Psoas muscle (tissue), 8 donors: ENCODE data around the gene GLB1L3. TPM values are rescaled to one million over a fixed set of nuclear protein-coding genes. Genes with fewer than 3 reads are reported as not detected.

ENCODE experiments used
- ATAC-seq, 4 donors: fragments of 200-7000 bp; cut with Tn5 transposase; one replicate each; pipeline ENCODE4 v1.9.1; 2020; ENCODE audit warnings: moderate library complexity in 3 of 4, mild to moderate bottlenecking in 2 of 4
- DNase-seq, 2 donors: peaks; one replicate each; pipeline ENCODE4 v3.0.0-alpha.2; 2020
- H3K27ac ChIP-seq: fragments of 200-600 bp; one replicate; pipeline ENCODE4 v1.8.0; 2022
- H3K27me3 ChIP-seq, 3 donors: fragments of 200-600 bp in 1 of 3; one replicate each; pipeline versions ENCODE4 v1.6.1 to v1.8.0; 2013 to 2022; ENCODE audit warnings: low read length in 2 of 3, mild to moderate bottlenecking in 2 of 3, moderate library complexity in 1 of 3; ENCODE audit not compliant: insufficient read depth in 3 of 3
- H3K36me3 ChIP-seq, 2 donors: fragments of 200-600 bp in 1 of 2; one replicate each; pipeline versions ENCODE4 v1.6.1 to v1.8.0; 2013 to 2022; ENCODE audit warnings: low read depth in 1 of 2, mild to moderate bottlenecking in 1 of 2, moderate library complexity in 1 of 2; ENCODE audit not compliant: insufficient read depth in 1 of 2
- H3K4me1 ChIP-seq: fragments of 200-600 bp; one replicate; pipeline ENCODE4 v1.8.0; 2022
- H3K4me3 ChIP-seq: fragments of 200-600 bp; one replicate; pipeline ENCODE4 v1.8.0; 2022; ENCODE audit warnings: mild to moderate bottlenecking
- H3K9me3 ChIP-seq: fragments of 200-600 bp; one replicate; pipeline ENCODE4 v1.8.0; 2022
- WGBS, 3 donors: extraction: QIAGEN DNeasy Blood & Tissue Kit; methylation state at CpG; one replicate each; pipeline versions ENCODE4 v1.1.6 to v1.1.7; 2013; 5-methylcytosine and 5-hydroxymethylcytosine counted together
- intact Hi-C, 2 donors: fragments of 100-400 bp; cut with DNase I; formaldehyde crosslinking; loops; one replicate each; pipeline versions ENCODE4 v1.11.0 to v1.14.2; 2022
- polyA plus RNA-seq, 3 donors: library from polyadenylated mRNA; stranded (reverse); fragments of 200-250 nt; gene quantifications; one replicate each; pipeline ENCODE4 v1.2.3, GENCODE V29; 2013
- total RNA-seq, 4 donors: library from RNA; stranded (reverse); fragmentation: NEBNext Ultra II Directional in 2 of 4; extraction: Animal tissue kit (Norgen Biotek cat#: 25700) in 2 of 4; gene quantifications; one replicate each; pipeline versions ENCODE4 v1.2.1 to v1.2.4, GENCODE V29; 2021 to 2023
- TF ChIP-seq, protein P1 (sequence below): fragments of 200-600 bp; IDR thresholded peaks from one replicate; pipeline ENCODE4 v1.8.0; 2022; ENCODE audit warnings: antibody characterized with exemption
- donor health status: healthy with polysubstance abuse.
- donor health status: DM: no; HTN: no; CAD: no; lungs with moderate emphysema.
- donor health status: Bipolar disorder and iron deficiency.
- donor health status: healthy.
- donor health status: DM: yes; HTN: yes; CAD: no.
- donor health status: DM: no; HTN: no; CAD: no.
- donor health status: DM: no; HTN: no; CAD: no.
- donor health status: DM: yes; HTN: yes; CAD: no.

Gene GLB1L3
- total and polyA plus RNA-seq, 7 donors, result not detected

DNA sequence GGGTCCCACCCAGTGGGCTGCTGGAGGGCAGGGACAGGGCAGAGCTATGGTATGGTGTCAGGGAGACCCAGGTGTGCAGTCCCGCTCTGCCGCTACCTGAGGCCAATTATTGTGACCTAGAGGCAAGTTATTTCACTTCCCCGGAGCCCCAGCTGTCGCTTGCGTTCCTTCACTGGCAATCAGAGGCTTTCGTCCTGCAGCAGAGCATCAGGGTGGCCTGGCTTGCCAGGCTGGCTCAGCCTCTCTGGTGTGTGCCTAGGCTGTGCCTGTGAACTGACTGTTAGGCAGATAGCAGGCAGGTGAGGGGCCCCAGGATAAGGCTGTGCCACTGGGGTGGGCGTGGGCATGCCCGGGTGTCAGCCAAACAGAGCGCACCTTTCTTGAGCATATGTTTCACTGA lies 87.0 kb downstream of the GLB1L3 start:
- no peak overlapping the region for H3K27ac ChIP-seq
- no peaks in the 10 kb centered on the region for H3K9me3 ChIP-seq
- H3K27me3 ChIP-seq, result peaks cover 0 to 6% (median 0%) of the 10 kb centered on the region in 3 donors
- TF ChIP-seq, protein P1, sequence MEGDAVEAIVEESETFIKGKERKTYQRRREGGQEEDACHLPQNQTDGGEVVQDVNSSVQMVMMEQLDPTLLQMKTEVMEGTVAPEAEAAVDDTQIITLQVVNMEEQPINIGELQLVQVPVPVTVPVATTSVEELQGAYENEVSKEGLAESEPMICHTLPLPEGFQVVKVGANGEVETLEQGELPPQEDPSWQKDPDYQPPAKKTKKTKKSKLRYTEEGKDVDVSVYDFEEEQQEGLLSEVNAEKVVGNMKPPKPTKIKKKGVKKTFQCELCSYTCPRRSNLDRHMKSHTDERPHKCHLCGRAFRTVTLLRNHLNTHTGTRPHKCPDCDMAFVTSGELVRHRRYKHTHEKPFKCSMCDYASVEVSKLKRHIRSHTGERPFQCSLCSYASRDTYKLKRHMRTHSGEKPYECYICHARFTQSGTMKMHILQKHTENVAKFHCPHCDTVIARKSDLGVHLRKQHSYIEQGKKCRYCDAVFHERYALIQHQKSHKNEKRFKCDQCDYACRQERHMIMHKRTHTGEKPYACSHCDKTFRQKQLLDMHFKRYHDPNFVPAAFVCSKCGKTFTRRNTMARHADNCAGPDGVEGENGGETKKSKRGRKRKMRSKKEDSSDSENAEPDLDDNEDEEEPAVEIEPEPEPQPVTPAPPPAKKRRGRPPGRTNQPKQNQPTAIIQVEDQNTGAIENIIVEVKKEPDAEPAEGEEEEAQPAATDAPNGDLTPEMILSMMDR, result no peak
- intact Hi-C loops, result no loop called here
- ATAC-seq, result no peak
- H3K36me3 ChIP-seq, result no peaks in the 10 kb centered on the region
- H3K4me1 ChIP-seq, result no peaks in the 10 kb centered on the region
- no peak overlapping the region for H3K4me3 ChIP-seq
- peak in 1 of 2 donors; percentile 30 for DNase-seq
- WGBS, 3 donors, result 80 to 86% (median 86%) methylated on average over 9 of the region's 9 CpGs

DNA sequence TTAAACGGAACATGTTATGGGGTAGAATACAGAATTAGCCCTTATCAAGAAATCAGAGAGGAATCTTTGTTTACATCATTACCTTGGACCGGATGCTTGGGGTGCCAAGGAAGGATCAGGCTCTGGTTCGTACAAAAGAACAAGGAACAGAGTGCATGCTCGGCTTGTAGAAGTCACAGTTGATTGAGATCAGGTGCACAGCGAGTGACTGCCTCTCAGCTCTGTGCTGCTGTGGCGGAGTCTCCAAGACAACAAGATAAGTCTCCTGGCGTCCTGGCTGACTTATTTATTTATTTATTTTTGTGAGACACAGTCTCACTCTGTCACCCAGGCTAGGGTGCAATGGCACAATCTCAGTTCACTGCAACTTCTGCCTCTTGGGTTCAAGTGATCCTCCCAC lies 87.4 kb downstream of the GLB1L3 start:
- DNase-seq (no peak), ATAC-seq (no peak)
- peaks cover 0 to 6% (median 0%) of the 10 kb centered on the region in 3 donors for H3K27me3 ChIP-seq
- 80 to 85% (median 83%) methylated on average over 7 of the region's 7 CpGs for WGBS, 3 donors
- TF ChIP-seq, protein P1, result no peak
- H3K9me3 ChIP-seq, result no peaks in the 10 kb centered on the region
- intact Hi-C loops, result no loop called here
- H3K36me3 ChIP-seq, result no peaks in the 10 kb centered on the region
- no peak overlapping the region for H3K4me3 ChIP-seq
- no peaks in the 10 kb centered on the region for H3K4me1 ChIP-seq
- H3K27ac ChIP-seq, result no peak overlapping the region

DNA sequence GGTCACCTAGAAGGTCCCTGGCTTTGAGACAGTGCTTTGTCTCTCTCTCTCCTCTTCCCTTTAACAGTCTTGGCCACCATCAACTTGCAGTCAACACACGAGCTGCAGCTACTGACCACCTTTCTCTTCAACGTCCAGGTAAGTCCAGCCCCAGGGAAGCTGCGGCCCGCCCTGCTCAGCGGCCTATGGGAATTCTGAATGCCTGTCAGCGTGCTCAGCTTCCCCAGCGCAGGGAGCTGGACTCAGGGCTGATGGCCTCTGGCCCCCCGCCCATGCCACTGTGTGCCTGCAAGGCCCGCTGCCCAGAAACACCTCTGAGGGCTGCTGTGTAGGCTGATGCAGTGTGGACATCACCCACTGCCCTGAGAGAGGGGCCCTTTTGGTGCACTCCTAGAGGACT lies 88.1 kb downstream of the GLB1L3 start:
- ATAC-seq, result no peak

DNA sequence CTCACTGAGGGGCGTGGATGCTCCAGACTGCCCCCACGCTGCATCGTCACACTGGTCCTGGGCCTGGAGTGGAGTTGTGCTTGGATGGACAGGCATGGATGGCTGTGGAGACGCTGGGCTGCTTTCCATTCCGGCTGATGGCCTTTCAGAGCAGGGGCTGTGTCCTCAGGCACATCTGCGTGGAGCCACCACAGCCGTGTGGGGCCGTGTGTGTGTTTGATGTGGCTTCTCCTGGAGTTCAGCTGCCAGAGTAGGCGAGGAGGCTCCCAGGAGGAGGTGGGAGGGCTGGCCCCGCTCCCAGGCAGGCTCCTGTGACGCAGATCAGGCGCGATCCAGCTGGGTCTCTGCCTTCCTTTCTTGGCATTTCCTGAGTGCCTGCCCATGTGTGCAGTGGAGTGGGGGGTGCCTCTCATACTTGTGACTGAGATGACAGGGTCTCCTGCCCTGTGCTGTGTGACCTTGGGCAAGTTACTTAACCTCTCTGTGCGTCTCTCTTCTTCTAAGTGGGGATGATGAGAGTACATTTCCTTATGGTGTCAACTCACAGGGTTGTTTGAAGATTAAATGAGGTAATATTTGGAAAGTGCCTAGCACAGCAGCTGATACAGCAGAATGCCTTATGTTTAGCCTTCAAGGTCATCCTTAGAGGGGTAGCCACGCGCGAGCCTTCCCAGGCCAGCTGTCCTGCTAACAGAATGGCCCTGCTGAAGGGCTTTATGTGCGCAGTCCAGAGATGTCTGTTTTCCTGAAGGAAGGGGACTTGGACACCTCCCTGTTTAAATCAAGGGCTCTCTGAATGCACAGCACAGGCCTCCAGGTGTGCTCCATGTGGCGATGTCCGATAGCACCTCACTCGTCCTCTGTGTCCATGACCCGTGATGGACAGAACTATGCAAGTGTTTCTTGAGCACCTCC lies 89.1 kb downstream of the GLB1L3 start:
- no peaks in the 10 kb centered on the region for H3K9me3 ChIP-seq
- no peak for DNase-seq
- no peaks in the 10 kb centered on the region for H3K36me3 ChIP-seq
- H3K27ac ChIP-seq, result no peak overlapping the region
- intact Hi-C loops, result no loop called here
- no peak for ATAC-seq
- no peak overlapping the region for H3K4me3 ChIP-seq
- 53 to 57% (median 57%) methylated on average over 21 to 22 of the region's 22 CpGs for WGBS, 3 donors
- TF ChIP-seq, protein P1, result no peak
- H3K4me1 ChIP-seq, result no peaks in the 10 kb centered on the region
- peaks cover 0 to 6% (median 0%) of the 10 kb centered on the region in 3 donors for H3K27me3 ChIP-seq

More for the DNA sequence above, 88.1 kb downstream of the GLB1L3 start:
- intact Hi-C loops, result no loop called here
- Histone ChIP-seq H3K27ac (no peak overlapping the region), H3K27me3 (peaks cover 0 to 6% (median 0%) of the 10 kb centered on the region in 3 donors), H3K4me3 (no peak overlapping the region), H3K4me1 (no peaks in the 10 kb centered on the region), H3K9me3 (no peaks in the 10 kb centered on the region), H3K36me3 (no peaks in the 10 kb centered on the region)
- TF ChIP-seq, protein P1, result no peak
- WGBS, 3 donors, result 82 to 87% (median 84%) methylated on average over 9 of the region's 9 CpGs
- no peak for DNase-seq
